Gastroesophageal sphincter (tissue), 4 donors: ENCODE results near the gene SLC26A4. TPM values are rescaled to one million over a fixed set of nuclear protein-coding genes. Genes with fewer than 3 reads are reported as not detected.

Experiments
- ATAC-seq: fragments of 150-250 bp; one replicate; pipeline ENCODE4 v1.9.1; 2016; ENCODE audit warnings: mild to moderate bottlenecking, moderate library complexity
- H3K27ac ChIP-seq, 4 donors: fragments of 200-600 bp; sonication (generic) in 3 of 4; 1 replicate in 3 of 4; 2 replicates in 1 of 4; pipeline ENCODE4 v1.5.1; 2016 to 2019
- H3K27me3 ChIP-seq: fragments of 200-600 bp; sonication (generic); one replicate; pipeline ENCODE4 v1.5.1; 2019
- H3K36me3 ChIP-seq, 2 donors: fragments of 200-600 bp; sonication (generic); one replicate each; pipeline ENCODE4 v1.5.1; 2019; ENCODE audit warnings: control low read depth in 1 of 2
- H3K4me1 ChIP-seq, 3 donors: fragments of 200-600 bp; sonication (generic); 1 replicate in 2 of 3; 2 replicates in 1 of 3; pipeline ENCODE4 v1.5.1; 2016 to 2019; ENCODE audit warnings: control low read depth in 2 of 3
- H3K4me3 ChIP-seq, 2 donors: fragments of 200-600 bp; sonication (generic); one replicate each; pipeline ENCODE4 v1.5.1; 2019; ENCODE audit warnings: mild to moderate bottlenecking in 1 of 2, moderate library complexity in 1 of 2
- H3K9me3 ChIP-seq, 3 donors: fragments of 200-600 bp; sonication (generic); one replicate each; pipeline ENCODE4 v1.5.1; 2017 to 2019; ENCODE audit warnings: control low read depth in 2 of 3
- CTCF ChIP-seq, 4 experiments: fragments of 200-600 bp in 2 of 4; fragments of 450-650 bp in 2 of 4; sonication (generic) in 1 of 4; IDR thresholded peaks; one replicate each; pipeline ENCODE4 v1.5.1; 2017 to 2019; ENCODE audit warnings: antibody characterized with exemption in 4 of 4, mild to moderate bottlenecking in 2 of 4, moderate library complexity in 2 of 4
- EP300 ChIP-seq: sonication (generic); formaldehyde crosslinking; IDR thresholded peaks from one replicate; pipeline ENCODE4 v1.6.1; 2017; ENCODE audit warnings: antibody characterized with exemption, mild to moderate bottlenecking
- POLR2A ChIP-seq, 2 donors: fragments of 450-650 bp; IDR thresholded peaks; one replicate each; pipeline ENCODE4 v1.6.1; 2017; ENCODE audit warnings: antibody characterized with exemption in 2 of 2, mild to moderate bottlenecking in 2 of 2, moderate library complexity in 1 of 2
- POLR2AphosphoS5 ChIP-seq: sonication (generic); formaldehyde crosslinking; IDR thresholded peaks from one replicate; pipeline ENCODE4 v1.6.1; 2017; ENCODE audit warnings: antibody characterized with exemption
- WGBS, 2 donors: methylation state at CpG; one replicate each; pipeline ENCODE4 v1.1.5; 2018; ENCODE audit warnings: low coverage in 1 of 2; 5-methylcytosine and 5-hydroxymethylcytosine counted together
- total RNA-seq, 4 donors: library from RNA; depleted of rRNA; stranded (reverse); fragments of >200 nt; gene quantifications; one replicate each; pipeline ENCODE4 v1.1.0, GENCODE V29; 2016

Gene SLC26A4
- total RNA-seq, 4 donors from 2014 or later: 0.42 to 6.1 (median 1.4) TPM

- Histone ChIP-seq H3K27me3 (no peaks in the 10 kb centered on the region), H3K4me3 (no peak overlapping the region), H3K27ac (no peak overlapping the region), H3K36me3 (no peaks in the 10 kb centered on the region), H3K4me1 (peaks cover 0 to 18% (median 3%) of the 10 kb centered on the region in 3 donors), H3K9me3 (no peaks in the 10 kb centered on the region)
- TF ChIP-seq EP300: no peak
- TF ChIP-seq POLR2A (IDR thresholded peaks at IDR 0.05): no peak
- TF ChIP-seq CTCF (IDR thresholded peaks at IDR 0.05): no peak
- no peak for TF ChIP-seq POLR2AphosphoS5
- 60 to 64% methylated on average over 1 of the region's 1 CpG for WGBS, 2 donors
- no peak for ATAC-seq
Measured at GRCh38 chr7:107641676-107642075, 19.0 kb upstream of the SLC26A4 start.

GRCh38 chr7:107642501-107642900, 18.1 kb upstream of the SLC26A4 start:
- no peak overlapping the region for H3K27ac ChIP-seq
- ATAC-seq: no peak
- TF ChIP-seq EP300 (no peak), POLR2AphosphoS5 (no peak), CTCF (IDR thresholded peaks at IDR 0.05) (no peak), POLR2A (IDR thresholded peaks at IDR 0.05) (no peak)
- 59 to 83% methylated on average over 3 to 4 of the region's 4 CpGs for WGBS, 2 donors
- H3K4me3 ChIP-seq: no peak overlapping the region
- no peaks in the 10 kb centered on the region for H3K9me3 ChIP-seq
- no peaks in the 10 kb centered on the region for H3K36me3 ChIP-seq
- H3K27me3 ChIP-seq: no peaks in the 10 kb centered on the region
- peaks cover 0 to 18% (median 3%) of the 10 kb centered on the region in 3 donors for H3K4me1 ChIP-seq

GRCh38 chr7:107643407-107643806, 17.2 kb upstream of the SLC26A4 start:
- ATAC-seq: no peak
- 69 to 100% methylated on average over 1 of the region's 1 CpG for WGBS, 2 donors
- no peaks in the 10 kb centered on the region for H3K9me3 ChIP-seq
- no peak overlapping the region for H3K4me3 ChIP-seq
- no peaks in the 10 kb centered on the region for H3K27me3 ChIP-seq
- H3K4me1 ChIP-seq: peaks cover 0 to 18% (median 3%) of the 10 kb centered on the region in 3 donors
- no peak overlapping the region for H3K27ac ChIP-seq
- TF ChIP-seq CTCF (IDR thresholded peaks at IDR 0.05): no peak
- TF ChIP-seq POLR2AphosphoS5: no peak
- TF ChIP-seq POLR2A (IDR thresholded peaks at IDR 0.05): no peak
- TF ChIP-seq EP300: no peak
- no peaks in the 10 kb centered on the region for H3K36me3 ChIP-seq

- Histone ChIP-seq H3K4me1 (peaks cover 0 to 18% (median 3%) of the 10 kb centered on the region in 3 donors), H3K36me3 (no peaks in the 10 kb centered on the region), H3K9me3 (no peaks in the 10 kb centered on the region), H3K27ac (peak overlapping the region in 1 of 4 donors; percentile 5), H3K4me3 (no peak overlapping the region), H3K27me3 (no peaks in the 10 kb centered on the region)
- WGBS, 2 donors: 76 to 100% methylated on average over 1 of the region's 1 CpG
- TF ChIP-seq EP300: no peak
- no peak for TF ChIP-seq POLR2AphosphoS5
- TF ChIP-seq CTCF (IDR thresholded peaks at IDR 0.05): no peak
- TF ChIP-seq POLR2A (IDR thresholded peaks at IDR 0.05): no peak
- no peak for ATAC-seq
Measured at GRCh38 chr7:107643938-107644308, 16.7 kb upstream of the SLC26A4 start.

- H3K4me3 ChIP-seq: no peak overlapping the region
- no peak for ATAC-seq
- no peaks in the 10 kb centered on the region for H3K27me3 ChIP-seq
- TF ChIP-seq POLR2A (IDR thresholded peaks at IDR 0.05) (no peak), CTCF (IDR thresholded peaks at IDR 0.05) (no peak), EP300 (no peak), POLR2AphosphoS5 (no peak)
- H3K4me1 ChIP-seq: peaks cover 0 to 18% (median 3%) of the 10 kb centered on the region in 3 donors
- no peaks in the 10 kb centered on the region for H3K36me3 ChIP-seq
- peak overlapping the region in 1 of 4 donors; percentile 5 for H3K27ac ChIP-seq
- 18 to 22% methylated on average over 8 to 9 of the region's 9 CpGs for WGBS, 2 donors
- H3K9me3 ChIP-seq: no peaks in the 10 kb centered on the region
Measured at GRCh38 chr7:107644309-107644974, 16.2 kb upstream of the SLC26A4 start.
